Testis (tissue), 3 donors: ENCODE measurements around the gene LSM7. TPM values are rescaled to one million over a fixed set of nuclear protein-coding genes. Genes with fewer than 3 reads are reported as not detected.

Experiments used
- DNase-seq: peaks from one replicate; pipeline ENCODE4 v3.0.0-alpha.2; 2019
- H3K27ac ChIP-seq, 2 donors: fragments of 200-600 bp; sonication (generic); one replicate each; pipeline ENCODE4 v1.5.1; 2019
- H3K27me3 ChIP-seq: fragments of 200-600 bp; sonication (generic); one replicate; pipeline ENCODE4 v1.5.1; 2019
- H3K36me3 ChIP-seq: fragments of 200-600 bp; sonication (generic); one replicate; pipeline ENCODE4 v1.5.1; 2017; ENCODE audit warnings: low read depth; ENCODE audit errors: missing control alignments
- H3K4me1 ChIP-seq: fragments of 200-600 bp; sonication (generic); one replicate; pipeline ENCODE4 v1.5.1; 2019
- H3K4me3 ChIP-seq, 2 donors: fragments of 200-600 bp; sonication (generic); one replicate each; pipeline ENCODE4 v1.5.1; 2017 to 2019
- H3K9me3 ChIP-seq: fragments of 200-600 bp; sonication (generic); one replicate; pipeline ENCODE4 v1.5.1; 2017
- POLR2A ChIP-seq: fragments of 450-650 bp; IDR thresholded peaks from one replicate; pipeline ENCODE4 v1.6.1; 2017; ENCODE audit warnings: antibody characterized with exemption, mild to moderate bottlenecking, moderate library complexity
- WGBS, 2 donors: methylation state at CpG; one replicate each; pipeline ENCODE4 v1.1.5; 2018; 5-methylcytosine and 5-hydroxymethylcytosine counted together
- intact Hi-C: fragments of 100-400 bp; cut with DNase I; formaldehyde crosslinking; loops from one replicate; pipeline ENCODE4 v1.15.1; 2023; ENCODE audit warnings: low total_unique reads
- polyA plus RNA-seq: library from polyadenylated mRNA; stranded (reverse); fragments of 350-450 nt; fragmentation: Illumina TruSeq; extraction: RNeasy Lipid Tissue Mini Kit (QIAGEN cat#74804); gene quantifications from one replicate; pipeline ENCODE4 v1.2.3, GENCODE V29; 2014; ENCODE audit warnings: low read depth, low replicate concordance; ENCODE audit not compliant: insufficient read depth
- total RNA-seq, 2 donors: library from RNA; depleted of rRNA; stranded (reverse); fragments of >200 nt; gene quantifications; one replicate each; pipeline ENCODE4 v1.2.3, GENCODE V29; 2016
- TF ChIP-seq, protein P1 (sequence below), 3 experiments: fragments of 450-650 bp in 2 of 3; fragments of 200-600 bp in 1 of 3; sonication (generic) in 1 of 3; IDR thresholded peaks; one replicate each; pipeline ENCODE4 v1.5.1; 2016 to 2019; ENCODE audit warnings: antibody characterized with exemption in 3 of 3, mild to moderate bottlenecking in 2 of 3, moderate library complexity in 1 of 3

Gene LSM7
- total and polyA plus RNA-seq, 3 donors from 2014 or later = 80.7 to 179 (median 163) TPM

DNA sequence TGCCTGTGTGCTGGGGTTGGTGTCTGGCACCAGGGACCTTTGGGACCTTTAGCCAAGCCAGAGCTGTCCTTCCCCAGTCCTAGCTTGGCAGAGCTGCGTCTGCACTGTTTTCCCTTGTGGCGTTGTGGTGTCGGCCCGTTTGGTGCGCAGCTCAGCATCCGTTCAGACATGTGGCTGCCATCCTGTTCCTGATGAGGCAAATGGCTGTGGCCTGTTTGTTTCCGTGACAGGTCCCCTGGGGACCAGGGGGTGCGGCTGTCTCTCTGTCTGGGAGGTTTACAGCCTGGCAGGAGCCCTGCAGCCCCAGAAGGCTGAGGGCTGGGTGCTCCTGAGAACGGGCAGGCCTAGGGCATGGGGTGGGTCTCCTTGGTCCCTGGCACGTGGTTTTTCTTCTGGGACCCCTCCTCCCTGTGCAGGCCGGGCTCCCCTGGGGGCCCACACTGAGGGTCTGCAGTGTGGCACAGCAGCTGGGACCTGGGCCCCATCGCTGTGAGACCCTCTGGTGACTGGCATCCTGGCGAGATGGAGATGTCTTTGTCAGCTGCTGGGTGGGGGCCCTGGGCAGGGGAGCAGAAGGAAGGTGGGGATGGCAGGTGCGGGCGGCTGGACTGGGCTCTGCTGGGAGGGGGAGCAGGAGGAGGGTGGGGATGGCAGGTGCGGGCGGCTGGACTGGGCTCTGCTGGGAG, 4.1 kb upstream of the LSM7 start:
- Histone ChIP-seq H3K36me3 (no peaks in the 10 kb centered on the region), H3K27ac (no peak overlapping the region), H3K9me3 (no peaks in the 10 kb centered on the region), H3K4me1 (peaks cover 10% of the 10 kb centered on the region), H3K4me3 (no peak overlapping the region), H3K27me3 (no peaks in the 10 kb centered on the region)
- DNase-seq = no peak
- TF ChIP-seq, protein P1, sequence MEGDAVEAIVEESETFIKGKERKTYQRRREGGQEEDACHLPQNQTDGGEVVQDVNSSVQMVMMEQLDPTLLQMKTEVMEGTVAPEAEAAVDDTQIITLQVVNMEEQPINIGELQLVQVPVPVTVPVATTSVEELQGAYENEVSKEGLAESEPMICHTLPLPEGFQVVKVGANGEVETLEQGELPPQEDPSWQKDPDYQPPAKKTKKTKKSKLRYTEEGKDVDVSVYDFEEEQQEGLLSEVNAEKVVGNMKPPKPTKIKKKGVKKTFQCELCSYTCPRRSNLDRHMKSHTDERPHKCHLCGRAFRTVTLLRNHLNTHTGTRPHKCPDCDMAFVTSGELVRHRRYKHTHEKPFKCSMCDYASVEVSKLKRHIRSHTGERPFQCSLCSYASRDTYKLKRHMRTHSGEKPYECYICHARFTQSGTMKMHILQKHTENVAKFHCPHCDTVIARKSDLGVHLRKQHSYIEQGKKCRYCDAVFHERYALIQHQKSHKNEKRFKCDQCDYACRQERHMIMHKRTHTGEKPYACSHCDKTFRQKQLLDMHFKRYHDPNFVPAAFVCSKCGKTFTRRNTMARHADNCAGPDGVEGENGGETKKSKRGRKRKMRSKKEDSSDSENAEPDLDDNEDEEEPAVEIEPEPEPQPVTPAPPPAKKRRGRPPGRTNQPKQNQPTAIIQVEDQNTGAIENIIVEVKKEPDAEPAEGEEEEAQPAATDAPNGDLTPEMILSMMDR (IDR thresholded peaks at IDR 0.05) = no peak
- no peak for TF ChIP-seq POLR2A
- 80 to 82% methylated on average over 12 to 17 of the region's 17 CpGs for WGBS, 2 donors
- intact Hi-C loops = no loop called here

DNA sequence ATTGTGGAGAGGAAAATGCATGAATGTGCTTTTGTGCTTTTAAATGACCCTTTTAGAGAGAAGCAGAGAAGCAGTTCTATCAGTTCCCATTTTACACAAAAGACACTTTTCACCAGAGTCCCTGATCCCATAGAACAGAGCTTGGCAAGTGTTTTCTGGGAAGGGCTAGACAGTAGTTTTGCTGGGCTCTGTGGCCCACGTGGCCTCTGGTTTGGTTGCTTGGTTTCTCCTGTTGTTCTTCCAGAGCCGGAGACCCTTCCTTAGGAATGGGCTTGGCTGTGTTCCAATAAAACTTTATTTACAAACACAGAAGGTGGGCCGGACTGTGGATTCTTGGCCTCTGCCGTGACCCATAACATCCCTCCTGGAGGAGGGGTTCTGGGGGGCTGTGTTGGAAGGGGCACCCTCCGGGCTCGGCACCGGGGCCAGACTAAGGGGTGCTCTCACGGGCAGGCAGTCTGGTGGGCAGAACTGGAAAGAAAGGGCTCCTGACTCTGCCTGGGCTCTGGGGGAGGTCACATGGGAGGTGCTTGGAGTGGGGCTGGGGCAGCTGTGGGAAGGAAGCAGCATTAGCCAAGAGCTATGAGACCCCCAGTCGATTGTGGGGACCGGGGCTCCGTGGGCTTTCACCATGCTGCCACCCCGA, 3.3 kb upstream of the LSM7 start:
- Histone ChIP-seq H3K27me3 (no peaks in the 10 kb centered on the region), H3K4me1 (peaks cover 13% of the 10 kb centered on the region), H3K4me3 (no peak overlapping the region), H3K27ac (no peak overlapping the region), H3K36me3 (no peaks in the 10 kb centered on the region), H3K9me3 (no peaks in the 10 kb centered on the region)
- WGBS, 2 donors = 90 to 95% methylated on average over 4 to 12 of the region's 12 CpGs
- TF ChIP-seq, protein P1 (IDR thresholded peaks at IDR 0.05) = no peak
- no peak for TF ChIP-seq POLR2A
- no peak for DNase-seq
- intact Hi-C loops = no loop called here

DNA sequence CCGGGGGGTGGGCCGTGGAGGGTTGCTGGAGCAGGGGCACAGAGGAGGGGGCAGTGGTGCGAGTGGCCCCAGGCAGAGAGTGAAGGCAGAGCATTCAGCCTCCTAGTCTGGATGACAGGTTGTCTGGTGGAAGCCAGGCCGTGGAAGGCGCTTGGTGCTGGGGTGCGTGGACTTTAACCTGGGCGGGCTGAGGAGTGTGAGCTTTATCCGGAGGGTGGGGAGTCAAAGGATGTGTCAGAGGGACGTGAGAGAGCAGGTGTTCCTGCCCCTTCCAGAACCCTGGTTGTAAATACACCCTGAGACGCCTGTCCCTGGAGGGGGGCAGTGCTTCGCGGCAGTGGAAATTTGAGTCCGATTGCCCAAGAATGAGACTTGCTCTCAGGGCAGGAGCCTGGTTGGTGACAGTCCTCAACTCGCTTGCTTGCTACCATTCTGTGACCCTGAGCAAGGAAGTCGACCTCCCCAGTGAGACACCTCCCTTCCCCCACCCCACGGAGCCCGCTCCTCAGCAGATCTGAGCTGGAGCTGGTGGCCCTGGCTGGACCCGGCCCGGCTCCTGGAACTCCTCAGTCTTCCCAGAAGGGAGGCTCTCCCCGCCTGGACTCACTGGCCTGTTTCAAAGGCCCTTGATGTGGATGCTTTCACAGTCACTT, 2.4 kb upstream of the LSM7 start:
- Histone ChIP-seq H3K4me1 (peaks cover 13% of the 10 kb centered on the region), H3K9me3 (no peaks in the 10 kb centered on the region), H3K36me3 (no peaks in the 10 kb centered on the region), H3K4me3 (no peak overlapping the region), H3K27ac (no peak overlapping the region), H3K27me3 (no peaks in the 10 kb centered on the region)
- no peak for DNase-seq
- intact Hi-C loops = no loop called here
- WGBS, 2 donors = 79 to 80% methylated on average over 15 to 20 of the region's 20 CpGs
- TF ChIP-seq POLR2A = no peak
- TF ChIP-seq, protein P1 (IDR thresholded peaks at IDR 0.05) = no peak

- Histone ChIP-seq H3K4me1 (peaks cover 13% of the 10 kb centered on the region), H3K27ac (no peak overlapping the region), H3K27me3 (no peaks in the 10 kb centered on the region), H3K36me3 (no peaks in the 10 kb centered on the region), H3K4me3 (no peak overlapping the region), H3K9me3 (no peaks in the 10 kb centered on the region)
- DNase-seq = no peak
- intact Hi-C loops = no loop called here
- WGBS, 2 donors = 68 to 73% methylated on average over 10 of the region's 10 CpGs
- TF ChIP-seq, protein P1 (IDR thresholded peaks at IDR 0.05) = no peak
- TF ChIP-seq POLR2A = no peak
Measured at GRCh38 chr19:2330255-2330631, 1.9 kb upstream of the LSM7 start.
